ENCODE measurements around the gene NCKAP5L.
"Not testable (repeated sequence)": the region's sequence is repeated elsewhere in the genome, so short reads cannot be mapped to it uniquely, and the experiment has no call there.

DNA sequence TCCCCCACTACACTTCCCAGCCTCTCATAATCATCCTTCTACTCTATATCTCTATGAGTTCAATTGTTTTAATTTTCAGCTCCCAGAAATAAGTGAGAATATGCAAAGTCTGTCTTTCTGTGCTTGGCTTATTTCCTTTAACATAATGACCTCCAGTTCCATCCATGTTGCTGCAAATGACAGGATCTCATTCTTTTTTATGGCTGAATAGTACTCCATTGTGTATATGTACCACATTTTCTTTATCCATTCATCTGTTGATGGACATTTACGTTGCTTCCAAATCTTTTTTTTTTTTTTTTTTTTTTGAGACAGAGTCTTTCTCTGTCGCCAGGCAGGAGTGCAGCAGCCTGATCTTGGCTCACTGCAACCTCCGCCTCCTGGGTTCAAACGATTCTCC, 27.7 kb upstream of the NCKAP5L start:
- TF ChIP-seq, protein P1, sequence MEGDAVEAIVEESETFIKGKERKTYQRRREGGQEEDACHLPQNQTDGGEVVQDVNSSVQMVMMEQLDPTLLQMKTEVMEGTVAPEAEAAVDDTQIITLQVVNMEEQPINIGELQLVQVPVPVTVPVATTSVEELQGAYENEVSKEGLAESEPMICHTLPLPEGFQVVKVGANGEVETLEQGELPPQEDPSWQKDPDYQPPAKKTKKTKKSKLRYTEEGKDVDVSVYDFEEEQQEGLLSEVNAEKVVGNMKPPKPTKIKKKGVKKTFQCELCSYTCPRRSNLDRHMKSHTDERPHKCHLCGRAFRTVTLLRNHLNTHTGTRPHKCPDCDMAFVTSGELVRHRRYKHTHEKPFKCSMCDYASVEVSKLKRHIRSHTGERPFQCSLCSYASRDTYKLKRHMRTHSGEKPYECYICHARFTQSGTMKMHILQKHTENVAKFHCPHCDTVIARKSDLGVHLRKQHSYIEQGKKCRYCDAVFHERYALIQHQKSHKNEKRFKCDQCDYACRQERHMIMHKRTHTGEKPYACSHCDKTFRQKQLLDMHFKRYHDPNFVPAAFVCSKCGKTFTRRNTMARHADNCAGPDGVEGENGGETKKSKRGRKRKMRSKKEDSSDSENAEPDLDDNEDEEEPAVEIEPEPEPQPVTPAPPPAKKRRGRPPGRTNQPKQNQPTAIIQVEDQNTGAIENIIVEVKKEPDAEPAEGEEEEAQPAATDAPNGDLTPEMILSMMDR (IDR thresholded peaks at IDR 0.05 in 4 of 5, conservative IDR thresholded peaks at IDR 0.05 in 1 of 5) = not testable (repeated sequence)
- not testable (repeated sequence) for TF ChIP-seq POLR2A (IDR thresholded peaks at IDR 0.05)
